OCI-LY7 (cell line): ENCODE data around the gene URGCP.

ENCODE experiments used
- CTCF ChIP-seq: fragments of 200-600 bp; sonication (generic); conservative IDR thresholded peaks from 2 replicates; pipeline ENCODE4 v1.5.1; 2014; ENCODE audit warnings: mild to moderate bottlenecking, antibody characterized with exemption, low read length, moderate library complexity, mixed read lengths
- EZH2phosphoT487 ChIP-seq: fragments of 200-600 bp; sonication (generic); IDR thresholded peaks from 2 replicates; pipeline ENCODE4 v1.6.1; 2018; ENCODE audit warnings: low read depth, borderline replicate concordance, mild to moderate bottlenecking, mixed run types, antibody characterized with exemption, low read length, moderate library complexity, mixed read lengths

- no peak for TF ChIP-seq CTCF
- TF ChIP-seq EZH2phosphoT487, result no peak
Measured at GRCh38 chr7:43843296-43843695, 63.1 kb downstream of the URGCP start.
